Mononuclear cell (primary cell): ENCODE measurements around the gene IL18BP. TPM values are rescaled to one million over a fixed set of nuclear protein-coding genes. Genes with fewer than 3 reads are reported as not detected.

Experiments
- H3K27me3 ChIP-seq: 2 replicates; pipeline ENCODE4 v1.6.0; 2011; ENCODE audit warnings: low read length, control low read depth; ENCODE audit not compliant: insufficient read depth
- H3K4me1 ChIP-seq: 2 replicates; pipeline ENCODE4 v1.5.1; 2011; ENCODE audit warnings: mild to moderate bottlenecking, low read length, control low read depth; ENCODE audit not compliant: insufficient read depth
- H3K4me3 ChIP-seq: 2 replicates; pipeline ENCODE4 v1.5.1; 2011; ENCODE audit warnings: mild to moderate bottlenecking, low read length, moderate library complexity
- H3K9me3 ChIP-seq: 2 replicates; pipeline ENCODE4 v1.5.1; 2011; ENCODE audit warnings: low read depth, mild to moderate bottlenecking, control low read depth, low read length
- total RNA-seq: library from RNA; depleted of rRNA; stranded (reverse); fragments of >200 nt; gene quantifications from one replicate; pipeline ENCODE4 v1.2.3, GENCODE V29; 2012

IL18BP gene
- total RNA-seq, 1 donor: 9.6 TPM

DNA sequence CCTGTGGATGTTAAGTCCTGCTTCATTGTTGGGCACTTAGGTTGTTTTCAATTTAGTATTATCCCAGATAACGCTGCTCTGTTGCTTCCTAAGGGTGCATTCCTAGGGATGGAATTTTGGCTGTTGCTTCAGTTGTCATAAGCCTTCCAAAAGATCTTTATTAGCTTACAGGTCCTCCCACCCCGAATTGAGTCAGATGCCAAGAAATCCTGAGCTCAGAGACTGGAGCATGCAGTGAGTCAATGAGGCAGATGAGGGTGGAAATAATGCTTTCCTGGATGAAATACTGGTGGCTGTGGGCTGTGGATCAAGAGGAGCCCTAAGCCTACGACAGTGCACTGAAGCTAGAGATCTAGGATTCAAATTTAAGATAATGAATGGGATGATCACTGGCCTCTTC, 10.7 kb upstream of the IL18BP start:
- H3K4me3 ChIP-seq: no peak overlapping the region
- H3K27me3 ChIP-seq: no peaks in the 10 kb centered on the region
- H3K4me1 ChIP-seq: peaks cover 35% of the 10 kb centered on the region
- no peaks in the 10 kb centered on the region for H3K9me3 ChIP-seq

DNA sequence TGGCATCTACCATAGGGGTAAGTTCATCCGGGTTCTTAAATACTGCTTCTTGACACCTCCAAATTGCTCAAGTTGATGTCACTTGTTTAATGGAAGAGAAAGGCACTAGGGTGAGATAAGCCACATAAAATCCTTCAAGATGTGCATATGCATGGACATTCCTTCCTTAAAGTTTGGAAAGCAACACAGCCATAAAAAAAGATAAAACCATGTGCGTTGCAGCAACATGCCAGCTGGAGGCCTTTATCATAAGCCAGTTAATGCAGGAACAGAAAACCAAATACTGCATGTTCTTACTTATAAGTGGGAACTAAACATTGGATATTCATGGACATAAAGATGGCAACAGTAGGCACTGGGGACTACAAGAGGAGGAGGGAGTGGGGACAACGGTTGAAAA, 8.0 kb upstream of the IL18BP start:
- Histone ChIP-seq H3K4me1 (peaks cover 29% of the 10 kb centered on the region), H3K27me3 (no peaks in the 10 kb centered on the region), H3K4me3 (no peak overlapping the region), H3K9me3 (no peaks in the 10 kb centered on the region)

DNA sequence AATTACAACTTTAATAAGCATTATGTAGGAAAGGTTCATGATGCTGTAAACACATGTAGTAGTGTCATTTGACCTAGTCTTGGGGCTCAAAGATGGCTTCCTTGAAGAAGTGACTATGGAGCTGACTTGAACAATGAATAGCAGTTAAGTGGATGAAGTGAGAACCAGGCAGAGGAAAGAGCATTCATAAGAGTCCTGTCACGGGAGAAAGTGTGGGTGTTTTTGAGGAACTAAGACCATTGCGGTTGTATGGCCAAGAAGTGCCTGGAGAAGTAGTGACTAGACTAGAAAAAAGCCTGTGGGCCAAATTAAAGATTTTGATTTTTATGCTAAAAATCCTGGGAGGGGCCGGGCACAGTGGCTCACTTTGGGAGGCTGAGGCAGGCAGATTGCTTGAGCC, 7.2 kb upstream of the IL18BP start:
- Histone ChIP-seq H3K27me3 (no peaks in the 10 kb centered on the region), H3K9me3 (no peaks in the 10 kb centered on the region), H3K4me3 (no peak overlapping the region), H3K4me1 (peaks cover 23% of the 10 kb centered on the region)

DNA sequence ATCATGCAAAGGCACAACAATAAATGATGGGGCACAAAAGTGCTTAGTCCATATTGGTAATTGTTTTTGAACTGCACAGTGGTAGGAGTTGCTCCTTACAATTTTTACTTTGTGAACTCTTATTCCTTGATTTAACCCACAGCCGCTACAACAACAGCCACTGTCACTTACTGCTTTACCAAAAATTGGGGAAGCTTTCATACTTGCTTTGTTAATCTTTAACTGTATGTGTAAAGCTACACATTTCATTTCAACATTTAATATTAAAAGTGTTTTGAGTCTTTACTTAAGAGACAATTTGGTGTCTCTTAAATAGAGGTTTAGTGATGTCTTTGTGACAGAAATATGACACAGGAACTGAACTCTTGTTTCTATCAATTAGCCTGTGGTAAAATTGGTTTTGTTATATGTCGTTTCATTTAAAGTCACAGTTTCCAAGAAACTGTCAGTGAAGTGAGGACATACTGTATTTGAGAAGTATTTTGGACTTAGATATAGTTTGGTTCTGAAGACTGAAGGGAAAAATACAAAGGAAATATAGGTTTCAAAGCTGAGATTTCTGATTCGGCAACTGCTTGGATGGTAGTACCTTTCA, 6.5 kb upstream of the IL18BP start:
- Histone ChIP-seq H3K27me3 (no peaks in the 10 kb centered on the region), H3K4me3 (no peak overlapping the region), H3K9me3 (no peaks in the 10 kb centered on the region), H3K4me1 (peaks cover 25% of the 10 kb centered on the region)

DNA sequence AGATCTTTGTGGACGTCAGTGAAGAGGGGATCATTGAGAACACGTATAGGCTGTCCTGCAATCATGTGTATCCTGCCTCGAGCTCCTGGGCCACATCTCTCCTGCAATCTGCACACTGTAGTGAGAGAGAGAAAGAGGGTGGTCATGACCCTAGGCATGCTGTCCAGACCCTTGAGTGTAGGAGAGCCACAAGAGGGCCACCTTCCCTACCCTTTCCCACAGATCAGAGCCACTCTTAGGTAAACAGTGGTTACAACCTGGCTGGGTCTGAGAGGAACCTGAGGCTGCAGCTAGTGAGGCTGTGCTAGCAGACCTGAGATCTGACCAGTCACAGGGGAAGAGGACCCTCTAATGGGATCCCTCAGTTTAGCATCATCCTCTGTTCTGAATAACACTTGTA, 3.9 kb upstream of the IL18BP start:
- Histone ChIP-seq H3K4me1 (peaks cover 51% of the 10 kb centered on the region), H3K27me3 (no peaks in the 10 kb centered on the region), H3K4me3 (no peak overlapping the region), H3K9me3 (no peaks in the 10 kb centered on the region)

DNA sequence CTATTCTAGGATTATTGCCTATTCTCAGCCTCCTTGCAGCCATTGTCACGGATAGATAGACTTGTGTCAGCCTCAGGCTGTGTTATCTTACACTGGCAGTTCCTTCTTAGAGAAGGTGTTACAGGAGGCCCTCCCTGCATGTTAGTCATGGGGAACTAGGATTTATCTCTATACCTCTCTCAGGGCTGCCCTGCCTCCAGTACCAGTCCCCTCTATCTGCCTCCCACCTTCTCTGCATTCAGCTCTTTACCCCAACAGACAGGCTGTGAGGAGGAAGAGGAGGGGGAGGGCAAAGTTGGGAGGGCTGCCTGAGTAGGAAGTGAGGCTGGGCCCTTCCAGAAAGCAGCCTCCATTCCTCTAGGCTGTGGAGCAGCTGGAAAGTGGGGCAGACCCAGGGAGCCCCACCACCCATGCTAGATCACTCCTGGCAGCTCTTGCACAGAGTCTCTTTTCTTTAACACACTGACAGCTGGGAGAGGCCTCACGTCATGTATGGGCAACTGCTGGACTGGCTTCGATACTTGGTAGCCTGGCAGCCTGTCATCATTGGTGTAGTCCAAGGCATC, 2.9 kb upstream of the IL18BP start:
- Histone ChIP-seq H3K27me3 (no peaks in the 10 kb centered on the region), H3K4me3 (no peak overlapping the region), H3K4me1 (peaks cover 56% of the 10 kb centered on the region), H3K9me3 (no peaks in the 10 kb centered on the region)

DNA sequence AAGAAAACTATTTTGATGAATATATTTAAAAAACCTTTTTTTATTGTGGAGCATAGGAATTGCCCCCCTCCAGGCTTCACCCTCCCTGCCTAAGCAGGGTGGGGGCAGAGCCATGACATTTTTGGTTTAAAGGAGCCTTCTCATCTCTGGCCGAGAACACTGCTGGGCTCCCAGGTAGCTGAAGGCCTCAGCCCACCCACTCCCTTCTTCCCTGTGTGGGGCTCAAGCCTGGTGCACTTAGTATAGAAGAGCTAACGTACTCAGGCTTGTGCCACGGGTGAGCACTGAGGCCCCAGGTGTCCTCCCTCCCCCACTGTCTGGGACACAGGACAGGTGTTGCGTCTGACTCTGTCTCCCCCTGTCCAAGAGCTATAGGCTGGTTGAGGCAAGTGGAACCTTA, 2.2 kb upstream of the IL18BP start:
- H3K4me3 ChIP-seq: no peak overlapping the region
- peaks cover 51% of the 10 kb centered on the region for H3K4me1 ChIP-seq
- no peaks in the 10 kb centered on the region for H3K27me3 ChIP-seq
- no peaks in the 10 kb centered on the region for H3K9me3 ChIP-seq

DNA sequence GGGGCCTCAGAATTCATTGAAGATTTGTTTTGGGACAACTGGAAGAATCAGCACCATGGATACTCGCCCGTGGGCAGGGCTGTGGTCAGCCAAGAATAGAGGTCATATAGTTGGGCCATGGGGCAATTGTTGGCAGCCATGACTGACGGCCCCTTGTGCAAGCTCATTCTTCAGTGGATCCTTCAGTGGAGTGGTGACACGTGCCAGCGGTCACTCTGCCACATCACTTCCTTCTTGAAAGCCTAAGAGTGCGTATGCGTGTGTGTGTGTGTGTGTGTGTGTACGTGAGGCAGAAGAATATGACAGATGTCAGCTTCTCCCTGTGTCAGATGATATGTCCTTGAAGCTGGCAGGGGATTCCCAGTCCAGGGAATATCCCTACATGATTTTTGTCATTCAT, 1.8 kb upstream of the IL18BP start:
- Histone ChIP-seq H3K4me1 (peaks cover 47% of the 10 kb centered on the region), H3K4me3 (no peak overlapping the region), H3K27me3 (no peaks in the 10 kb centered on the region), H3K9me3 (no peaks in the 10 kb centered on the region)

DNA sequence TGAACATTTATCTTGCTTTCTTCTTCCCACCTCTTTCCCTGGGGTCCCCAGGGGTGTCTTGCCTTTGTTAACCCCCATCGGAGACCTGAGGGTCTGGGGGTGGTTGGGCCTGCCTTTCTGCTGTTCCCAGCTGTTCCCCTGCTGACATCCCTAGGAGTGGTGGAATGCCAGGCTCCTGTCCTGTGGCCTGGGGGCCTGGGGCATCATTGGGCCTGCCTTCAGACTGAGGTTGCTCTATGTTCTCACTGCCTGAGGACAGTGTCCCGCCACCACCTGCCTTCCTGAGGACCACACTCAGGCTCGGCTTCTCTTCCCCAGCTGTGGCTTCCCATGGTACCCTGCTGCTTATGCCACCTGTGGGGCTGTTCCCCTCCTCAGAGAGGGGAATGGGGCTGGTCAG, 1.1 kb upstream of the IL18BP start:
- Histone ChIP-seq H3K4me1 (peaks cover 42% of the 10 kb centered on the region), H3K4me3 (no peak overlapping the region), H3K27me3 (no peaks in the 10 kb centered on the region), H3K9me3 (no peaks in the 10 kb centered on the region)

DNA sequence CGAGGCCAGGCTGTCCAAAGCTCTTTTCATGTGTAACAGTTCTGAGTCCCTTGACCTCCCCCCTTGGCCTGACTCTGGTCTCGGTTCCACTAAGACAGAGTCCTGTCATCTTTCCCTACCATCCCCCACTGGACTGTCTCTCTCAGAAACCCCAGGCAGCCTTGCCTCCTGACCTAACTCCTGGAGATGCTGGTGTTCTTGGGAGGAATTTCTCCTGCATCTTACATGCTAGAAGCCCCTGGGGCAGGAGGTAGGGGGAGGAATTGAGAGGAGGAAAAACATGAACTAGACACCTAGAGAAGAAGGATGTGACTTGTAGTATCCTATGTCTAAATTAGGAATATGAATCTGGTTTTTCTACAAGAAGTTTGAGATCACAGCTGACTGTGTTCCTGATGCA, 648 bp upstream of the IL18BP start:
- Histone ChIP-seq H3K4me1 (peaks cover 41% of the 10 kb centered on the region), H3K4me3 (no peak overlapping the region), H3K27me3 (no peaks in the 10 kb centered on the region), H3K9me3 (no peaks in the 10 kb centered on the region)

DNA sequence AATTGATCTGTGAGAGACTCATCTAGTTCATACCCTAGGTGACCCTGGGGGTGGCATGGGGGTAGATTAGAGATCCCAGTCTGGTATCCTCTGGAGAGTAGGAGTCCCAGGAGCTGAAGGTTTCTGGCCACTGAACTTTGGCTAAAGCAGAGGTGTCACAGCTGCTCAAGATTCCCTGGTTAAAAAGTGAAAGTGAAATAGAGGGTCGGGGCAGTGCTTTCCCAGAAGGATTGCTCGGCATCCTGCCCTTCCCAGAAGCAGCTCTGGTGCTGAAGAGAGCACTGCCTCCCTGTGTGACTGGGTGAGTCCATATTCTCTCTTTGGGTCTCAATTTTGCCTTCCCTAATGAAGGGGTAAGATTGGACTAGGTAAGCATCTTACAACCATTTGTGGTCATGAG, 653 bp downstream of the IL18BP start:
- peak overlapping the region; percentile 23 for H3K4me3 ChIP-seq
- H3K4me1 ChIP-seq: peaks cover 41% of the 10 kb centered on the region
- H3K9me3 ChIP-seq: no peaks in the 10 kb centered on the region
- no peaks in the 10 kb centered on the region for H3K27me3 ChIP-seq

DNA sequence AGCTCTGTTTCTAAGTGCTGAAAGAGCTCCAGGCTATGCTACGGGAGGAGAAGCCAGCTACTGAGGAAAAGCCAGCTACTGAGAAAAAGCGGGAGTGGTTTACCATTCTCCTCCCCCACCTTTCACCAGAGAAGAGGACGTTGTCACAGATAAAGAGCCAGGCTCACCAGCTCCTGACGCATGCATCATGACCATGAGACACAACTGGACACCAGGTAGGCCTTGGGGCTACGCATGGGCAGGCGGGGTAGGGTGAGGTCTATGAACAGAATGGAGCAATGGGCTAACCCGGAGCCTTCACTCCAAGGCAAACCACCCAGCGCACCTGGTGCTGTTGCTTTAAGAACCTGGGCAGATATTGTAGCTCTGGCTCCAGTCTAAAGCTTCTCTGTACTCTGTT, 1.1 kb downstream of the IL18BP start:
- H3K4me3 ChIP-seq: no peak overlapping the region
- H3K4me1 ChIP-seq: peaks cover 41% of the 10 kb centered on the region
- H3K9me3 ChIP-seq: no peaks in the 10 kb centered on the region
- no peaks in the 10 kb centered on the region for H3K27me3 ChIP-seq

DNA sequence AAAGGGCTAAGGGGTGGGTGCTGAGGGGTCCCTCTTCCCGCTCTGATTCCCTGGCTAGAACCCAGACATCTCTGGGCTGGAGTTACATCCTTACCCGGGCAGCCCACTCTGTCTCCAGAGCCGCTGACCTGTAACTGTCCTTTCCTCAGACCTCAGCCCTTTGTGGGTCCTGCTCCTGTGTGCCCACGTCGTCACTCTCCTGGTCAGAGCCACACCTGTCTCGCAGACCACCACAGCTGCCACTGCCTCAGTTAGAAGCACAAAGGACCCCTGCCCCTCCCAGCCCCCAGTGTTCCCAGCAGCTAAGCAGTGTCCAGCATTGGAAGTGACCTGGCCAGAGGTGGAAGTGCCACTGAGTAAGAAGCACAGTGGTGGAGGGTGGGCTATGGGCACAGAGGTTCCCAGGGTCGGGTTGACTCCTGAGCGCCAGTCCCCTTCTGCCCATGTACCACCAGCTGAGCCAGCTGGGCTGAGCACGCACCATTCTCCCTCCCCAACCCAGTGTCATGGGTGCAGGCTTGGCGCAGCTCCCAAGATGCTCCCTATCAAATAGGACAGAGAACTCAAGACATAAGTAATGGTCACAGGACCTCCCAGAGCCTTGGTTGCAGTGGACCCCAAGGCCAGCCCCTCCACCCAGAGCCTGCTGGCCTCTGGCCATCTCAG, 1.6 kb downstream of the IL18BP start:
- no peak overlapping the region for H3K4me3 ChIP-seq

DNA sequence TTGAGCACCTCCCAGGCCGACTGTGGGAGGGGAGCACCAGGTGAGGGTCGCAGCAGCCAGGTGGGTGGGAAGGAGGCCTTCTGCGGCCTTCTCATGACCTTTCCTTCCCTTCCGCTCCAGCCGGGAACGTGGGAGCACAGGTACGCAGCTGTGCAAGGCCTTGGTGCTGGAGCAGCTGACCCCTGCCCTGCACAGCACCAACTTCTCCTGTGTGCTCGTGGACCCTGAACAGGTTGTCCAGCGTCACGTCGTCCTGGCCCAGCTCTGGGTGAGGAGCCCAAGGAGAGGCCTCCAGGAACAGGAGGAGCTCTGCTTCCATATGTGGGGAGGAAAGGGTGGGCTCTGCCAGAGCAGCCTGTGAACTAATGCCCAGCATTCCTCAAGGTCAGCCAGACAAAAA, 2.6 kb downstream of the IL18BP start:
- peaks cover 41% of the 10 kb centered on the region for H3K4me1 ChIP-seq
- no peaks in the 10 kb centered on the region for H3K27me3 ChIP-seq
- H3K4me3 ChIP-seq: no peak overlapping the region
- H3K9me3 ChIP-seq: no peaks in the 10 kb centered on the region

More for the DNA sequence above, 1.6 kb downstream of the IL18BP start:
- peaks cover 41% of the 10 kb centered on the region for H3K4me1 ChIP-seq
- no peaks in the 10 kb centered on the region for H3K27me3 ChIP-seq
- no peaks in the 10 kb centered on the region for H3K9me3 ChIP-seq

DNA sequence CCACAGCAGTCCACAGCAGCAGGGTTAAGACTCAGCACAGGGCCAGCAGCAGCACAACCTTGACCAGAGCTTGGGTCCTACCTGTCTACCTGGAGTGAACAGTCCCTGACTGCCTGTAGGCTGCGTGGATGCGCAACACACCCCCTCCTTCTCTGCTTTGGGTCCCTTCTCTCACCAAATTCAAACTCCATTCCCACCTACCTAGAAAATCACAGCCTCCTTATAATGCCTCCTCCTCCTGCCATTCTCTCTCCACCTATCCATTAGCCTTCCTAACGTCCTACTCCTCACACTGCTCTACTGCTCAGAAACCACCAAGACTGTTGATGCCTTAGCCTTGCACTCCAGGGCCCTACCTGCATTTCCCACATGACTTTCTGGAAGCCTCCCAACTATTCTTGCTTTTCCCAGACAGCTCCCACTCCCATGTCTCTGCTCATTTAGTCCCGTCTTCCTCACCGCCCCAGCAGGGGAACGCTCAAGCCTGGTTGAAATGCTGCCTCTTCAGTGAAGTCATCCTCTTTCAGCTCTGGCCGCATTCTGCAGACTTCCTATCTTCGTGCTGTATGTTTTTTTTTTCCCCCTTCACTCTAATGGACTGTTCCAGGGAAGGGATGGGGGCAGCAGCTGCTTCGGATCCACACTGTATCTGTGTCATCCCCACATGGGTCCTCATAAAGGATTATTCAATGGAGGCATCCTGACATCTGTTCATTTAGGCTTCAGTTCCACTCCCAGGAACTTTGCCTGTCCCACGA, 3.3 kb downstream of the IL18BP start:
- peaks cover 34% of the 10 kb centered on the region for H3K4me1 ChIP-seq
- H3K9me3 ChIP-seq: no peaks in the 10 kb centered on the region
- H3K4me3 ChIP-seq: no peak overlapping the region
- H3K27me3 ChIP-seq: no peaks in the 10 kb centered on the region
